HCT116 (cell line): ENCODE results near the gene HK2. TPM values are rescaled to one million over a fixed set of nuclear protein-coding genes. Genes with fewer than 3 reads are reported as not detected.

Source experiments
- ATAC-seq: fragments of 200-7000 bp; cut with Tn5 transposase; 2 replicates; pipeline ENCODE4 v1.9.1; 2020; ENCODE audit warnings: mild to moderate bottlenecking, moderate library complexity
- BruUV-seq: library from RNA; stranded (reverse); fragments of 400-500 nt; replicated peaks from 2 replicates; lab custom pipeline; 2021; lab: Mats Ljungman, UMichigan
- CTCF ChIA-PET: fragments of 300-600 bp; sonication (Branson Sonifier 250); formaldehyde crosslinking; loops from one replicate; lab custom pipeline; 2021; ENCODE audit warnings: antibody characterized with exemption; lab: Charles Lee
- POLR2A ChIA-PET: fragments of 300-600, 350-600 bp; sonication (Branson Sonifier 250); formaldehyde crosslinking; loops from one replicate; lab custom pipeline; 2021; ENCODE audit warnings: antibody characterized with exemption; lab: Charles Lee
- RAD21 ChIA-PET, 2 experiments: fragments of 300-600 bp; sonication (Branson Sonifier 250); formaldehyde crosslinking; loops; one replicate each; lab custom pipeline; 2023; ENCODE audit warnings: low total read pairs in 2 of 2; ENCODE audit not compliant: uncharacterized antibody in 2 of 2, unreplicated experiment in 2 of 2, low non-redundant PET in 1 of 2; lab: Charles Lee
- DNase-seq: peaks from one replicate; pipeline ENCODE4 v3.0.0-alpha.2; 2010; ENCODE audit warnings: low read depth, low spot score
- H2AFZ ChIP-seq: fragments of 200-600 bp; shearing (Covaris generic), sonication (generic); 2 replicates; pipeline ENCODE4 v1.6.1; 2017; ENCODE audit warnings: low read depth, mixed run types, mixed read lengths, antibody characterized with exemption, low read length; ENCODE audit not compliant: poor library complexity, severe bottlenecking
- H3K27ac ChIP-seq: 2 replicates; pipeline ENCODE4 v1.5.1; 2012; ENCODE audit warnings: low read depth, low read length
- H3K27me3 ChIP-seq: fragments of 200-600 bp; sonication (generic); 2 replicates; pipeline ENCODE4 v1.6.1; 2016; ENCODE audit warnings: mixed run types, low read length, mixed read lengths; ENCODE audit not compliant: insufficient read depth
- H3K36me3 ChIP-seq, 2 experiments: fragments of 200-500 bp in 1 of 2; fragments of 200-600 bp in 1 of 2; sonication (Bioruptor generic) in 1 of 2; sonication (generic) in 1 of 2; 2 replicates each; pipeline versions ENCODE4 v1.5.1 to v1.6.1; 2014 to 2016; ENCODE audit warnings: low read length in 2 of 2, inconsistent platforms in 1 of 2, mixed read lengths in 1 of 2, mixed run types in 1 of 2; ENCODE audit not compliant: insufficient read depth in 2 of 2, control insufficient read depth in 1 of 2
- H3K4me1 ChIP-seq, 2 experiments: fragments of 200-600 bp in 1 of 2; sonication (generic) in 1 of 2; 2 replicates each; pipeline versions ENCODE4 v1.5.1 to v1.6.1; 2012 to 2017; ENCODE audit warnings: low read length in 2 of 2, inconsistent platforms in 1 of 2, mild to moderate bottlenecking in 1 of 2, mixed read lengths in 1 of 2, mixed run types in 1 of 2, moderate library complexity in 1 of 2; ENCODE audit not compliant: insufficient read depth in 2 of 2, control insufficient read depth in 1 of 2
- H3K4me2 ChIP-seq: fragments of 200-600 bp; sonication (generic); 2 replicates; pipeline ENCODE4 v1.6.1; 2017; ENCODE audit warnings: mixed run types, low read length, mixed read lengths
- H3K4me3 ChIP-seq, 2 experiments: fragments of 200-600 bp in 1 of 2; sonication (generic) in 1 of 2; replicated peaks in 1 of 2; 2 replicates each; pipeline ENCODE4 v1.5.1; 2011 to 2016; ENCODE audit warnings: low read length in 2 of 2, control low read depth in 1 of 2, low read depth in 1 of 2, mild to moderate bottlenecking in 1 of 2, mixed read lengths in 1 of 2, mixed run types in 1 of 2
- H3K79me2 ChIP-seq: fragments of 200-600 bp; sonication (generic); 2 replicates; pipeline ENCODE4 v1.6.1; 2017; ENCODE audit warnings: mild to moderate bottlenecking, mixed run types, low read length, moderate library complexity, mixed read lengths; ENCODE audit not compliant: insufficient read depth
- H3K9ac ChIP-seq: fragments of 200-600 bp; sonication (generic); 2 replicates; pipeline ENCODE4 v1.6.1; 2016; ENCODE audit warnings: low read length, mixed read lengths
- H3K9me2 ChIP-seq: fragments of 200-600 bp; sonication (generic), shearing (Covaris generic); 2 replicates; pipeline ENCODE4 v1.6.1; 2017; ENCODE audit warnings: mixed run types, mild to moderate bottlenecking, moderate library complexity; ENCODE audit not compliant: insufficient read depth
- H3K9me3 ChIP-seq, 2 experiments: fragments of 200-500 bp in 1 of 2; fragments of 200-600 bp in 1 of 2; sonication (Bioruptor generic) in 1 of 2; sonication (generic) in 1 of 2; 2 replicates each; pipeline ENCODE4 v1.6.1; 2014 to 2017; ENCODE audit warnings: low read length in 2 of 2, mixed read lengths in 2 of 2, inconsistent platforms in 1 of 2, low read depth in 1 of 2, mild to moderate bottlenecking in 1 of 2, mixed run types in 1 of 2, moderate library complexity in 1 of 2; ENCODE audit not compliant: control insufficient read depth in 1 of 2, insufficient read depth in 1 of 2
- H4K20me1 ChIP-seq: fragments of 200-600 bp; sonication (generic), shearing (Covaris generic); 2 replicates; pipeline ENCODE4 v1.6.1; 2017; ENCODE audit warnings: mixed run types, mild to moderate bottlenecking, moderate library complexity; ENCODE audit not compliant: insufficient read depth
- CBX3 ChIP-seq: IDR thresholded peaks from 2 replicates; pipeline ENCODE4 v1.6.1; 2012; ENCODE audit warnings: low read depth
- CEBPB ChIP-seq: IDR thresholded peaks from 2 replicates; pipeline ENCODE4 v1.6.1; 2012; ENCODE audit warnings: low read depth
- CTCF ChIP-seq, 3 experiments: fragments of 200-600 bp in 1 of 3; sonication (generic) in 1 of 3; IDR thresholded peaks in 2 of 3; conservative IDR thresholded peaks in 1 of 3; 2 replicates each; pipeline ENCODE4 v1.5.1; 2012 to 2017; ENCODE audit warnings: low read depth in 2 of 3, low read length in 2 of 3, antibody characterized with exemption in 1 of 3, borderline replicate concordance in 1 of 3, control low read depth in 1 of 3, mild to moderate bottlenecking in 1 of 3, mixed read lengths in 1 of 3, mixed run types in 1 of 3, moderate library complexity in 1 of 3; ENCODE audit not compliant: insufficient read depth in 1 of 3
- EGR1 ChIP-seq: IDR thresholded peaks from 2 replicates; pipeline ENCODE4 v1.6.1; 2012; ENCODE audit warnings: low read depth
- ELF1 ChIP-seq: IDR thresholded peaks from 2 replicates; pipeline ENCODE4 v1.6.1; 2012; ENCODE audit warnings: low read depth, borderline replicate concordance
- EZH2 ChIP-seq: fragments of 200-600 bp; sonication (generic); IDR thresholded peaks from 2 replicates; pipeline ENCODE4 v1.6.1; 2017; ENCODE audit warnings: antibody characterized with exemption, mixed run types
- EZH2phosphoT487 ChIP-seq: fragments of 200-600 bp; IDR thresholded peaks from 2 replicates; pipeline ENCODE4 v1.6.1; 2018; ENCODE audit warnings: antibody characterized with exemption, borderline replicate concordance
- FOSL1 ChIP-seq: IDR thresholded peaks from 2 replicates; pipeline ENCODE4 v1.6.1; 2012; ENCODE audit warnings: low read depth
- MAX ChIP-seq: IDR thresholded peaks from 2 replicates; pipeline ENCODE4 v1.6.1; 2012
- POLR2AphosphoS5 ChIP-seq: IDR thresholded peaks from 2 replicates; pipeline ENCODE4 v1.6.1; 2011; ENCODE audit warnings: mild to moderate bottlenecking, low read depth, low read length, moderate library complexity
- SIN3A ChIP-seq: IDR thresholded peaks from 2 replicates; pipeline ENCODE4 v1.6.1; 2012; ENCODE audit warnings: low read depth
- SP1 ChIP-seq: IDR thresholded peaks from 2 replicates; pipeline ENCODE4 v1.6.1; 2012; ENCODE audit warnings: low read depth
- TCF7L2 ChIP-seq: IDR thresholded peaks from 2 replicates; pipeline ENCODE4 v1.7.0; 2011; ENCODE audit warnings: borderline replicate concordance, inconsistent platforms; ENCODE audit not compliant: insufficient read depth, insufficient read length; ENCODE audit errors: extremely low read depth
- YY1 ChIP-seq: IDR thresholded peaks from 2 replicates; pipeline ENCODE4 v1.6.1; 2011; ENCODE audit warnings: low read length, low read depth, moderate library complexity, mild to moderate bottlenecking; ENCODE audit not compliant: insufficient replicate concordance; ENCODE audit errors: extremely low read depth
- ZNF274 ChIP-seq: fragments of 200-500 bp; sonication (Bioruptor generic); IDR thresholded peaks from 2 replicates; pipeline ENCODE4 v1.6.1; 2014; ENCODE audit warnings: mild to moderate bottlenecking, low read depth, low read length, inconsistent platforms
- intact Hi-C: fragments of 100-400 bp; cut with micrococcal nuclease; formaldehyde crosslinking; loops from 2 replicates; pipeline ENCODE4 v1.10.0; 2022
- total RNA-seq: library from RNA; stranded (reverse); gene quantifications from one replicate; pipeline ENCODE4 v1.2.1, GENCODE V29; 2021; ENCODE audit not compliant: unreplicated experiment
- TF ChIP-seq, protein P1 (sequence below): IDR thresholded peaks from 2 replicates; pipeline ENCODE4 v1.6.1; 2012; ENCODE audit warnings: low read depth
- TF ChIP-seq, protein P2 (sequence below): IDR thresholded peaks from 2 replicates; pipeline ENCODE4 v1.6.1; 2011; ENCODE audit warnings: mild to moderate bottlenecking, low read length, moderate library complexity; ENCODE audit not compliant: insufficient replicate concordance; ENCODE audit errors: extremely low read depth
- TF ChIP-seq, protein P3 (sequence below): IDR thresholded peaks from 2 replicates; pipeline ENCODE4 v1.6.1; 2012

The HK2 gene
- total RNA-seq, 1 experiment from 2014 or later = 42.5 TPM

- Histone ChIP-seq H3K4me1 (no peaks in the 10 kb centered on the region), H3K9ac (no peak overlapping the region), H3K9me3 (no peaks in the 10 kb centered on the region), H3K9me2 (no peaks in the 10 kb centered on the region), H3K4me3 (no peak overlapping the region), H3K4me2 (no peak overlapping the region), H3K79me2 (no peaks in the 10 kb centered on the region), H3K36me3 (peaks cover 22 to 66% of the 10 kb centered on the region in 2 experiments; a peak in 3 of 4 replicates), H2AFZ (no peak overlapping the region), H3K27ac (no peak overlapping the region), H3K27me3 (no peaks in the 10 kb centered on the region), H4K20me1 (no peaks in the 10 kb centered on the region)
- no TSS peak for BruUV-seq
- intact Hi-C loops = no loop called here
- no peak for DNase-seq
- no peak for ATAC-seq
- CTCF ChIA-PET = interaction anchor here (1.8 to 4.3 kb wide), 3 partner anchors 42 to 186 kb away, joined by 6 to 46 read pairs (median 19); no protein-coding TSS in a partner anchor
- POLR2A ChIA-PET = no interaction called here
- TF ChIP-seq, protein P1, sequence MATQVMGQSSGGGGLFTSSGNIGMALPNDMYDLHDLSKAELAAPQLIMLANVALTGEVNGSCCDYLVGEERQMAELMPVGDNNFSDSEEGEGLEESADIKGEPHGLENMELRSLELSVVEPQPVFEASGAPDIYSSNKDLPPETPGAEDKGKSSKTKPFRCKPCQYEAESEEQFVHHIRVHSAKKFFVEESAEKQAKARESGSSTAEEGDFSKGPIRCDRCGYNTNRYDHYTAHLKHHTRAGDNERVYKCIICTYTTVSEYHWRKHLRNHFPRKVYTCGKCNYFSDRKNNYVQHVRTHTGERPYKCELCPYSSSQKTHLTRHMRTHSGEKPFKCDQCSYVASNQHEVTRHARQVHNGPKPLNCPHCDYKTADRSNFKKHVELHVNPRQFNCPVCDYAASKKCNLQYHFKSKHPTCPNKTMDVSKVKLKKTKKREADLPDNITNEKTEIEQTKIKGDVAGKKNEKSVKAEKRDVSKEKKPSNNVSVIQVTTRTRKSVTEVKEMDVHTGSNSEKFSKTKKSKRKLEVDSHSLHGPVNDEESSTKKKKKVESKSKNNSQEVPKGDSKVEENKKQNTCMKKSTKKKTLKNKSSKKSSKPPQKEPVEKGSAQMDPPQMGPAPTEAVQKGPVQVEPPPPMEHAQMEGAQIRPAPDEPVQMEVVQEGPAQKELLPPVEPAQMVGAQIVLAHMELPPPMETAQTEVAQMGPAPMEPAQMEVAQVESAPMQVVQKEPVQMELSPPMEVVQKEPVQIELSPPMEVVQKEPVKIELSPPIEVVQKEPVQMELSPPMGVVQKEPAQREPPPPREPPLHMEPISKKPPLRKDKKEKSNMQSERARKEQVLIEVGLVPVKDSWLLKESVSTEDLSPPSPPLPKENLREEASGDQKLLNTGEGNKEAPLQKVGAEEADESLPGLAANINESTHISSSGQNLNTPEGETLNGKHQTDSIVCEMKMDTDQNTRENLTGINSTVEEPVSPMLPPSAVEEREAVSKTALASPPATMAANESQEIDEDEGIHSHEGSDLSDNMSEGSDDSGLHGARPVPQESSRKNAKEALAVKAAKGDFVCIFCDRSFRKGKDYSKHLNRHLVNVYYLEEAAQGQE = no peak
- TF ChIP-seq ZNF274 (no peak), EZH2 (no peak), TCF7L2 (no peak), POLR2AphosphoS5 (no peak), SIN3A (no peak), CBX3 (no peak), MAX (no peak), YY1 (no peak), EGR1 (no peak), CTCF (IDR thresholded peaks at IDR 0.05 in 2 of 3, conservative IDR thresholded peaks at IDR 0.05 in 1 of 3; ENCODE audit: borderline replicate concordance in 1 of 3, insufficient read depth in 1 of 3, low read depth in 2 of 3, low read length in 2 of 3) (no peak), SP1 (no peak), EZH2phosphoT487 (no peak), CEBPB (no peak), ELF1 (no peak), FOSL1 (no peak)
- TF ChIP-seq, protein P2, sequence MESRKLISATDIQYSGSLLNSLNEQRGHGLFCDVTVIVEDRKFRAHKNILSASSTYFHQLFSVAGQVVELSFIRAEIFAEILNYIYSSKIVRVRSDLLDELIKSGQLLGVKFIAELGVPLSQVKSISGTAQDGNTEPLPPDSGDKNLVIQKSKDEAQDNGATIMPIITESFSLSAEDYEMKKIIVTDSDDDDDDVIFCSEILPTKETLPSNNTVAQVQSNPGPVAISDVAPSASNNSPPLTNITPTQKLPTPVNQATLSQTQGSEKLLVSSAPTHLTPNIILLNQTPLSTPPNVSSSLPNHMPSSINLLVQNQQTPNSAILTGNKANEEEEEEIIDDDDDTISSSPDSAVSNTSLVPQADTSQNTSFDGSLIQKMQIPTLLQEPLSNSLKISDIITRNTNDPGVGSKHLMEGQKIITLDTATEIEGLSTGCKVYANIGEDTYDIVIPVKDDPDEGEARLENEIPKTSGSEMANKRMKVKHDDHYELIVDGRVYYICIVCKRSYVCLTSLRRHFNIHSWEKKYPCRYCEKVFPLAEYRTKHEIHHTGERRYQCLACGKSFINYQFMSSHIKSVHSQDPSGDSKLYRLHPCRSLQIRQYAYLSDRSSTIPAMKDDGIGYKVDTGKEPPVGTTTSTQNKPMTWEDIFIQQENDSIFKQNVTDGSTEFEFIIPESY = no peak
- TF ChIP-seq, protein P3, sequence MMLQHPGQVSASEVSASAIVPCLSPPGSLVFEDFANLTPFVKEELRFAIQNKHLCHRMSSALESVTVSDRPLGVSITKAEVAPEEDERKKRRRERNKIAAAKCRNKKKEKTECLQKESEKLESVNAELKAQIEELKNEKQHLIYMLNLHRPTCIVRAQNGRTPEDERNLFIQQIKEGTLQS = no peak
- RAD21 ChIA-PET = interaction anchor here in 1 of 2 experiments (0.7 kb wide), 1 partner anchor 137 kb away, joined by 3 read pairs; no protein-coding TSS in a partner anchor
These were observed 44.0 kb downstream of the HK2 start for GRCh38 chr2:74877781-74878433.
